GM21825 (cell line): ENCODE data around the gene PTPRG.
"Not testable (repeated sequence)": the region's sequence is repeated elsewhere in the genome, so short reads cannot be mapped to it uniquely, and the experiment has no call there.

Experiments used
- ATAC-seq: cut with Tn5 transposase; IDR thresholded peaks from one replicate; pipeline ENCODE4 v1.9.1; 2021; ENCODE audit warnings: mild to moderate bottlenecking, moderate library complexity; ENCODE audit not compliant: unreplicated experiment

Gene PTPRG

DNA sequence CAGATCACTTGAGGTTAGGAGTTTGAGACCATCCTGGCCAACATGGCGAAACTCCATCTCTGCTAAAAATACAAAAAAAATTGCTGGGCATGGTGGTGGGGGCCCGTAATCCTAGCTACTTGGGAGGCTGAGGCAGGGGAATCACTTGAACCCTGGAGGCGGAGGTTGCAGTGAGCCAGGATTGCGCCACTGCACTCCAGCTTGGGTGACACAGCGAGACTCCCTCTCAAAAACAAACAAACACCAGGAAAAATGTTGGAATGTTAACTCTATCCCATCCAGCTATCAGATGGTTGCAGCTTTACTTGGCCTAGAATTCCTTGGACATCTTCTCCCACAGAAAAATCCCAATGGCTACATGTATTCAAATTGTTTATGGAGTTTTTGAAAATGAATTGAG, 254.9 kb downstream of the PTPRG start:
- not testable (repeated sequence) for ATAC-seq

DNA sequence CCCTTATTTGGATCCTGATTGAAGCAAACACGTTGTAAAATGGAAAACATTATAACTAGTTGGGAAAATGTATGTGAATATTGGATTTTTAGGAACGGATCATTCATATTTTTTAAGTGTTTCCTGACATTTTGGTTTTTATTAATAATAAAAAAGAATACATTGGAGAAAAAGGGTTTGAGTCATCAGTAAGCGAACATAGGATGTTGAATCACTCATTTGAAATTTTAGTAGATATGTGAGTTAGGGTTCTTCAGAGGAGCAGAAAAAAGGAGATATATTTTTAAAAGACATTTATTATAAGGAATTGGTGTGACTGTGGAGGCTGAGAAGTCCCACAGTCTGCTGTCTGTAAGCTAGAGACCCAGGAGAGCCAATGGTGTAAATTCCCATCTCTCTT, 258.5 kb downstream of the PTPRG start:
- ATAC-seq, result no peak

DNA sequence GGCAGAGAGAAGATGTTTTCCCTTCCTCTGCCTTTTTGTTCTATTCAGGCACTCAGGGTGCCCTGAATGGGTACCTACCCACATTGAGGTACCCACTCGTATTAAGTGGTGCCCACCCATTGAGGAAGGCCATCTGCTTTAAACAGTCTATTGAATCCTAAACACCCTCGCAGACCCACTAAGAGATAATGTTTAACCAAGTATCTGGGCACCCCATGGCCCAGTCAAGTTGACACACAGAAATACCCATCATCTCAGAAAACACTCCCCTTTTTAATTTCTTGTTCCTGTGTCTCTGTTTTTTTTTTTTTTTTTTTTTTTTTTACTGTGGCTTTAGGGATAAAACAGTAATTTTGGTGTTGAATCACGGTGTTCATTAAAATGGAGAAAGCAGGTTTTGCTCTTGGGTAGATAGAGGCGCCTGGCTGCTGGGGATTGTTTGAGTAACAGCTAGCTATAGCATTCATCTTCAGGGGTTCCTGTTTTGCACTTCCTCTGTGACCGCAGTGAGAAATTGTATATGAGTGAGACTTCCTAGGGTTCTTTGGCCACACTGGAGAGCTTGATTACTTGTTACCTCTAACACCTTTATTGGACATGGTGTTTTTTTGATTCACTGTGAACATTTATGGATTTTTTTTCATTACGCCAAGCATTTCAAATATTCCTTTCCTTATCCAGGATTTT, 259.1 kb downstream of the PTPRG start:
- ATAC-seq, result no peak

DNA sequence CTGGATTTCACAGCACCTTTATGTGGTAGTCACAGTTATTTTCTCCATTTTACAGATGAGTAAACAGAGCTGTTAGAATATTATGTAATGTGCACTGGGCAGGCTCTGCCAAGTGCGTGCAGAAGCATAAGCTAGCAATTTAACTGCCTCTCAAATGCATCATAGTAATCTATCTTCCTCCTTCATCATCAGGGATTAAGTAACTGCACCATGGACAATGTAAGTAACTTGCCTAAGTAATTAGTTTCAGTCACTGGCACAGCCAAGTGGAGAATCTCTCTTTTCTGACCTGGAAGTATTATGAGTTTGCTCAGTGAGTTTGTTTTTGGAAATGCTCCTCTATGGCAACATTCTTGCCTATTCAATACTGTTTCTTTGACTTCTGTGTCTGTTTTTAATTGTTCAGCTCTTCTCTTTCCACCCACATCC, 260.5 kb downstream of the PTPRG start:
- no peak for ATAC-seq

DNA sequence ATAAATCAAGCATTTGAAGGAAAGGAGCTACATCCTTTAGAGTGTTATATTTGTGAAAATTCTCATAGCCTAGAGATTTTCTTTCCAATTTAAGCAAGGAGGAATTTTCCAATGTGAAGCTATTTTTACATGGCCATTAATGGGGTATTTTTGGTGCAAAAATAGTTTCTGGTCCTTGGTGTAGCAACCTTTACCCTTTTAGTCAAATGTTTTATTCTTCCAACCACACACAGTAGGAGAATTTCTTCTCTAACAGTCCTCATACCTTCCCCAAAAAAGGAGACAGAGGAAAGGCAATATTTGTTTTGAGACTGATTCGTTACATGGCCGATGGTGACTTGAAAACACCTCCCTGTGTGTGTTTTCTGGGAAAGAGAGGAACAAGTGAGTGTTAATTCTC, 261.2 kb downstream of the PTPRG start:
- ATAC-seq, result no peak

DNA sequence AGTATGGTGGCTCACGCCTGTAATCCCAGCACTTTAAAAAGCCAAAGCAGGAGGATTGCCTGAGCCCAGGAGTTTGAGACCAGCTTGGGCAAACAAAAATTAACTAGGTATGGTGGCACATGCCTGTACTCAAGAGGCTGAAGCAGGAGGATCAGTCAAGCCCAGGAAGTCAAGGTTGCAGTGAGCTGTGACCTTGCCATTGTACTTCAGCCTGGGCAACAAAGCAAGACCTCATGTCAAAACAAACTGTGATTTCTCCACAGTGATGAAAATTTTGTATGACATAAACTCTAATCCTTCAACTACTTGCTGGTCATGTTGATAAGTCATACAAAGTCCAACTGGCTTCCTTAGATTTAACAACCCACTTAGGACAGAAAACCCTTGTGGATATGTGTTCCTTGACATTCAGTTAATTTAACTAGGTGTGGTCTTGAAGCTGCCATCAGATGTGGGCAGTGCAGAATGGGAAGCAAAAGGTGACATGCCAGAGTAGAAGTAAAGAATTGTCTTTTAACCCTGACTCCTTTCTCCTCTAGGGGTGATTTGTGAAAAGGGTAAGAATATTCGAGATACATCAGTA, 263.3 kb downstream of the PTPRG start:
- ATAC-seq, result no peak

DNA sequence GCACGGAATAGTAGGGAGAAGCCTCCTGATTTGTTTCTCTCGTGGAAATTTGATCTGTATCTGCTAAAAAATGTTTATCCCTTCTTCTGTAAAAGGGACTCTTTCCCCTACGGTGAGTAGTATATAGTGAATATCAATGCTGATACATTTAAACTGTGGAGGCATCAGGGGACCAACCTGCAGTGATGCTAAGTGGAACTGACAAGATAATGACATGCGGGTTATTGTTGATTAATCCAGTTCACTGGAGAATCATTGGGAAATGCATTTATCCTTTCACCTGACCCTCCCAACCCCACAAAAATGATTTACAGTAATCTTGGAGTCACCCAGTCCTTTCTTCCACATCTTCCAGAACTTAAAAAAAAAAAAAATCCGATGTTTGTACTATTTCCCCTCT, 264.8 kb downstream of the PTPRG start:
- ATAC-seq, result no peak

DNA sequence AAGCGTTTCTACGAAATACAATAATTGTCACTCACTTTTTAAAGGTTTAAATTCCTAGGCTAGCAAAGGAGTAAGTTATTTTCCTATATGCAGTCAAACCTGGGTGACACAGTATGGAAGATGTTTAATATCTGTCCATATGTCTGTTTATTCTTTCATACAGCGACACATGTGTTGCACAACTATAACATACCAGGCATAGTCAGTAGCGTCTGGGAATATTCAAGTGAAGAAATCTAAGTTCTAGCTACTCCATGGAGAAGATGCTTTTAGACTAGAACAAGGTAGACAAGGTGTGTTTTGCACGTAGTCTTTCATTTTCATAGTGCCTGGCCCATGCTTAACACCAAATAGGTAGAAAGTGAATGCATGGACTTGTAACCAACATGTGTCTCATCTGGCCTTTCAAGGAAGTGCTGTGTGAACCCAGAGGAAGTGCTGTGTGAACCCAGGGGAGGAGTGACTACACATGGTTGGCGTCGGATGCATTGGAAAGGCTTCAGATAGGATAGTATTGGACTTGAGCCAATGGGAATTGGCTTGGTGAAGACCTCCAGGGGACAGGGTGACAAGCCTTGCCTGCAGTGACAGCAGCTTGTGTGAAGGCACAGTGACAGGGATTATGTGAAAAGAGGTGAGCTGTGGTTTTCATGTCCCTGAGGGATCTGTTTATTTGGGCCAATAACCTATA, 267.0 kb downstream of the PTPRG start:
- no peak for ATAC-seq

DNA sequence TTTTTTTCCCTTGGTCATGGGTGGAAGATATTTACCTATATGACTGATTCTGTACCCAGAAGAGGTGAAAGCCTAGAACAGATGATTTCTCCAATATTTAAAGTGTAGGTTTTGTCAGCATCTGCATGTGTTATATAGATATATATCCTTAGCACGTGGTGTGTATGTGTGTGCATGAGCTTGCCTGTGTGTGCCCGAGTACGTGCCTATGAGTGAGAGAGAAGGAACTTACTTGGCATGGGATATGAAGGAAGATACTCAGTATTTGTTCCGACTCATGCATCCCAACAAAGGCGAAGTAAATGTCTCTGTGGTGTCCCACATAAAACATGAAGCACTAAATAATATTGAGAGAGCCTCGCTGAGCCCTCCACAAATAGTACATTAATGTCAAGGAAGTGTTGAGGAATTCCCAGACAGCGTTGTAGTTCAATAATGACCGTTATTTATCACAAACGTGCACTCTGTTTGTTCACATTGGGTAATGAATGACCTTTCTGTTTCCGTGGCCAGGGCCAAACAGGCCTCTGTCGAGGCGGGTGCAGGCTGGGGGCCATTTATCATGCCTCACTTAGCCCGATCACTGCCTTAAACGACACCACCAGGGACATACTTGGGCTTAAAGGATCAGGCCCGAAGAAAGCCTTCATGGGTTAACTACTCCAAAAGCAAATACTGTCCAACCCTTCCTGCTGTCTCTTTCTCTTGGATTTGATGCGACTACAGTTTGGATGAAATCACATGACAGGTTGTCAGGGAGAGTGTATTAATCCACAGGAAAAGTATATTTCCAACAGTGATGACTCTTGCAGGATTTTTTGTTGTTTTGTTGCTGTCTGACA, 267.7 kb downstream of the PTPRG start:
- ATAC-seq, result no peak

DNA sequence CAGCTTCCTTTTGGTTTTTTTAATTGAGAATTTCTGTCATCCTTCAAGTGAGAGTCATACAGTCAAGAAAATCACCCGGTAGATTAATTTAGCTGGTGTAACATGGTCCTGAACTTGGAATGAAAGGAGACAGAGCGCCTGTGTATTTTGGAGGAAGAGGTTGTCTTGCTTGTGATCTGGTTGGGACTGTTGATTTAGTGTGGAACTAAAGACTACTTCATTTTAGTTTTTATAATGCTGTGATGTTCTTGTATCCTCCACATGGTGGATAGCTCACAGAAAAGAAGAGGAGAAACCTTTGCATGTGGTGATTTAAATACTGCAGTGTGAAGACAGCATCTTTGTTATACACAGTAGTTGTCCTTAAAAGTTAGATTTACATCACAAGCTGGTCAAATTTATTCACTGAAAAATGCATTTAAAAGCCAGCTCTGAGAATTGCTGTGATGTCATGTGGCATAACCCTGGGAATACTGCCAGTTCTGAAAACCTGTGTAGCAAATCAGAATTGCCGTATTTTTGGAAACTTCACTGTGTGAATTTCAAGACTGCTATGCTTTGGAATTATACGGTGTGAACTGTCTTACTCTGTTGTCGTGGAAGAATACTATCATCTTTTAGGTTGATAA, 268.5 kb downstream of the PTPRG start:
- ATAC-seq, result no peak

DNA sequence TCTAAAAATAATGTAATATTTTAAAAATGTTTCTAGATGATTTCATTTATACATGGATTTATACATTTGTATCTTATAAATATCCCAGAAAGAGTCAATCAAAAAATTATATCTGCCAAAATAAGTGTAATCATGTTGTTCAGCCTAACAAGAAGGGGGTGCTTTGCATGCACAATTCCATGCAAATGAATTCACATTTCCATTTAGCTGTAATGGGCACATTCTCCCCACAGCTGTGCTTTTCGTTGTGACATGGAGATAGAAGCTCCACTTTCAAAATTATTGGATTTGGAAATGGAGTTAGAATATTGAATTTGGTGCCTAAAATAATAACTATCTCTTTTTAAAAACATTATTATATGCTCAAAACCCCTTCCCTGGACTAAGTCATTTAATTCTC, 270.6 kb downstream of the PTPRG start:
- no peak for ATAC-seq

DNA sequence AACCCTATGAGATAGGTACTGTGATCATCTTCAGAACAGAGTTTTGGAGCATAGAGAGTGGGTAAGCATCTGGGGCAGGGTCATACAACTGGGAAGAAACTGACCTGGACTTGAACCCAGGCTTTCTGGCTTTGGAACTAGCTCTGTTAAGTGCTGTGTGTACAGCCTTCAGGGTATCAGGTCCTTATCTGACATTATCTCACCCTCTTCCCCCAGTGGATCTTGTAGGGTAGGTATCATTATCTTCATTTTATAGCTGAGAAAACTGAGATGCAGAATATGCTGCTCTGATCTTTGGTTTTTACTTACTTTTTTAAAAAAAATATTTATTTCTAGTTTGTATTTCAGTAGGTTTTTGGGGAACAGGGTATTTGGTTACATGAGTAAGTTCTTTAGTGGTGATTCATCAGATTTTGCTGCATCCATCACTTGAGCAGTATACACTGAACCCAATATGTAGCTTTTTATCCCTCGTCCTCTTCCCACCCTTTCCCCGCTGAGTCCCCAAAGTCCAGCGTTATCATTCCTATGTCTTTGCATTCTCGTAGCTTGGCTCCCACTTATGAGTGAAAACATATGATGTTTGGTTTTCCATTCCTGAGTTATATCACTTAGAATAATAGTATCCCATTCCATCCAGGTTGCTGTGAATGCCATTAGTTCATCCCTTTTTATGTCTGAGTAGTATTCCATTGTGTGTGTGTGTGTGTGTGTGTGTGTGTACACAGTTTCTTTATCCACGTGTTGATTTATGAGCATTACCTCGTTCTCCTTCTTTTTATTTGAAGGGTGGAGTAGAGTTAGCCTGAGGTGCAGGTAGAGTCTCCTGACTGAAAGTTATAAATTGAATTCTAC, 271.2 kb downstream of the PTPRG start:
- ATAC-seq, result no peak

DNA sequence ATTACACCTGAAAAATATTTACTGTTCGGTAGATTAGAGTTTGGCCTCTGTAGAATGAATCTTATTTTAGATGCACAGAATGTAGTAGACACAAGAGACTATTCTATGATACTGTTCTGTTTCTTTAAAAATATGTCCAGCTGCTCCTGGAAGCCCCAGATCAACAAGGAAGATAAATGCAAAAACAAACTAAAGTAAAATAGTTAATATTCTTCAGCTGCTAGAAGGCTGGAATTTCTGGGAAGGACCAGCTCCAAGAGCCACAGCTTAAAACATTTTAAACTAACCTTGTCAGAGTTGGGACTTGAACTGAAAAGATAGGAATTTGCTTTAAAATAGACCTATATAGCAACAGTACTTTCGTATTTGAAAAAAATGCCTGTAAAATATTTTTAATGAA, 277.9 kb downstream of the PTPRG start:
- ATAC-seq, result no peak

DNA sequence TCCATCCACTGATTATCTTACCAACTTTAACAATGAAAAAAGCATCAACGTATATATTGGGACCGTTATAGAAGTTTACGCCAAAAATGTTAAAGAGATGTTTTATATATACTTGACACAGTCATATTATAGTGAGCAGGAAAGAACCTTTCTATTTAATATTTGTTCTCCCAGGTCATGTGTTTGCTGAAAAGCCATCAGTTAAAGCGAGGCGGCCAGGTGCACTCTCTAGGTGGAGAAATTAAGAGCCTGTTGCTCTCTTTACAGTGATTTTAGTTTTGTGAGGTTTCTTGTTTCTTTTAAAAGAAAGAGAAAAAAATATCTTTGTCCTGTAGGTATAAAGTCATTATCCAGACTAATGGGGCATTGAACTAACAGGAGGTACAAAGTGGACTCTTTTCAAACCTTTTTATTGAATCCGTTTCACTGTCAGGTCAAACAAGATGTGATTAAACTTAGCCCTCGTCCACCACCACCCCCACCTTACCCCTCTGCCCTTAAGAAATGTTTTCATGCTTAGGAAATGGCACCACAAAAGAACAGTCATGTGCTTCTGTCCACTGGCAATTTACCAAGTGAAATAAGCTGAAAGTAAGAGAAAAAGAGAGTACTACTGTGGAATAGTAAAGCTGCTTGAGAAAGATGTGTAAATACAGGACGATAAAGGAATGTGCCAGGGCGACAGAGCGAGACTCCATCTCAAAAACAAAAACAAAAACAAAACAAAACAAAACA, 279.9 kb downstream of the PTPRG start:
- no peak for ATAC-seq

DNA sequence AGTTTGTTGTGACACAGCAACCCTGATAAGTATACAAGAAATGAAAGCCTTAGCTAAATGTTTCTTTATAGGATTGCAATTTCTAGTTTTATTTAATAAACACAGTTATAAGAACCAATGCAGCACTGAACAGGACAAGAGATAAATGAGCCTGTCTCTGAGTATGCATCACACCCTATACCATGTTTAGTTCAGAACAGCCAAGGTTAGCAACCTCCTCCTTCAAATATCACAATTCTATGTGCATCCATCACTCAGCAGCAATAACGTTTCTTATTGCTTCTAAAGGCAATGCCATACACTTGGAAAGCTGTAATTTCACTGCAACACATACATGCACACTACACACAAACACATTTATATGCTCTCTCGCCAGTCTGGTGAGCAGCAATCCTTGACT, 280.6 kb downstream of the PTPRG start:
- no peak for ATAC-seq

DNA sequence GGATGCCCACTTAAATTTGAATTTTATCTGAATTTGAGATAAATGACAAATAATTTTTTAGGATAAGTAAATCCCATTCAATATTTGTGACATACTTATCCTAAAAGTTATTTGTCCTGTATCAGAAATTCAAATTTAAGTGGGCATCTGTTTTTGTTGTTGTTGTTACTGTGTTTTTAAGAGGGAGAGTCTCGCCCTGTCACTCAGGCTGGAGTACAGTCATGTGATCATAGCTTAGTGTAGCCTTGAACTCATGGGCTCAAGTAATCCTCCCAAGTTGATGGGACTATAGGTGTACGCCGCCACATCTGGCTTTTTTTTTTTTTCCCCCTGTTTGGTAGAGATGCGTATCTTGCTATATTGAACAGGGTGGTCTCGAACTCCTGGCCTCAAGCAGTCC, 283.0 kb downstream of the PTPRG start:
- no peak for ATAC-seq

DNA sequence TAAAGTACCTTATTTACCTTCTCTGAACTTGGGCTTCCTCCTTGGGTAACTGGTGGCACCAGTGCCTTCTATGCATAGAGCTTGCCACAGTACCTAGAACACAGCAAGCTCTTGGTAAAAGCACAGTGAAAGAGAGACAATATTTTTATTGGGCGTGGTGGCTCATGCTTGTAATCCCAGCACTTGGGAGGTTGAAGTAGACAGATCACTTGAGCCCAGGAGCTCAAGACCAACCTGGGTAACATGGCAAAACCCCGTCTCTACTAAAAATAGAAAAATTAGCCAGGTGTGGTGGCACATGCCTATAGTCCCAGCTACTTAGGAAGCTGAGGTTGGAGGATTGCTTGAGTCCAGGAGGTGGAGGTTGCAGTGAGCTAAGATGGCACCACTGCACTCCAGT, 285.1 kb downstream of the PTPRG start:
- ATAC-seq, result no peak

DNA sequence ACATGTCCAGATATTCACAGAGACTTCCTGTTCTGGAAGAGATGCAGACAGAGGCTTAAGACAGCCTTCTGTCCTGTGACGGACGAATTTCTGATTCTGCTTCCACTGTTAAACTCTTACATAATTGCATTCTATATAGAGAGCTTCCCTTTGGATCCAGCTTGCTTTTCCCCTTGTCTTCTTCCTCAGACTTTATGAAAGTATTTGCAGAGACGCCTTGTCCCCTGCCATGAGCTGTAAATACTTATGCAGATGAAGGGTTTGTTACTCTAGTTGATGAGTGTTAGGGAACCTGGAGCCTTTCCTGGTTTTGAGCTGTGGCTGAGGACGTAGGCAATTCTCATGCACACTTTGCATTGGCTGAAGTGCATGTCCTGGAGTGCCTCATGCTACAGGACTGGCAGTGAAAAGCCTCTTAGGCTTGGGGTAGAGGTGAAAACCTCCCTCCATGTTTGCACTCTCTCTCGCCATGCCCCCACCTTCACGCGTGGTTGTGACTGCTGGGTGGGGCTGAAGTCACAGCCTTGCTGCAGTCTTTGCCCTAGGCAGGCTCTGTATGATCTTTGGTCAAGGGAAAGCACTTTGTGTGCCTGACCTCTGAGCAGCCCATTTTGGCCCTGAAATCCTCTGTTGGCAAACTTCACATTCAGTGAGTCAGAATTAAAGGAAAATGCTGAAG, 286.6 kb downstream of the PTPRG start:
- no peak for ATAC-seq

DNA sequence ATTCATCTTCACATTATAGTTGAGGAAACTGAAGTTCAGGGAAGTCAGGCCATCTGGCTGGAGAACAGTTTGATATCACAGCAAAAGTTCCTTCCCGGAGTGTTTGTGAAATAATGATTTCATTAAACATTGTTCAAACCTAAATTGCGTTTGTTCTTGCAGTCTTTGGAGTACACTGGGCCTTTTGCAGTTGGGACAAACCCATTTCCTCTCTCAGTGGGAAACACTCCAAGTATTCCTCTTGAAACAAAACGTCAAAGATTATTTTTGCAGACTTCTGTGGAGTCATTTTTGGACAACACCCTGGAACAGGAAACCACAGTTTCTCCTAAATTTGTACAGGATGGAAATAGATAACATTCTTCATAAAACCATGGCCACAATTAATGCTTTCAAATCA, 287.5 kb downstream of the PTPRG start:
- no peak for ATAC-seq
